PC-9 (cell line): ENCODE measurements around the gene PFKM.

Experiments
- EZH2 ChIP-seq: fragments of 200-600 bp; sonication (generic); IDR thresholded peaks from 2 replicates; pipeline ENCODE4 v1.8.0; 2017; ENCODE audit warnings: antibody characterized with exemption, low read depth
- TF ChIP-seq, protein P1 (sequence below): fragments of 200-600 bp; sonication (generic); conservative IDR thresholded peaks from 2 replicates; pipeline ENCODE4 v1.6.1; 2017; ENCODE audit warnings: mixed run types, antibody characterized with exemption, mild to moderate bottlenecking, moderate library complexity

DNA sequence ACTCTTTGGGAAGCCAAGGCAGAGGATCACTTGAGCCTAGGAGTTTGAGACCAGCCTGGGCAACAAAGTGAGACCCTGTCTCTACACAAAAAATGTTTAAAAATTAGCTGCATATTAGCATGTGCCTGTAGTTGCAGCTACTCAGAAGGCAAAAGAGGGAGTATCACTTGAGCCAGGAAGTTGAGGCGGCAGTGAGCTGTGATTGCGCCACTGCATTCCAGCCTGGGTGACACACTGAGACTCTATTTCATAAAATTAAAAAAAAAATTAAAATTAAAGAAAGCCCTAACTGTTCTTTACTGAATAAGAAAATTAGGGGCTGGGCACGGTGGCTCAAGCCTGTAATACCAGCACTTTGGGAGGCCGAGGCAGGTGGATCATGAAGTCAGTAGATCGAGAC is 40.3 kb upstream of the PFKM start:
- TF ChIP-seq EZH2: no peak
- TF ChIP-seq, protein P1, sequence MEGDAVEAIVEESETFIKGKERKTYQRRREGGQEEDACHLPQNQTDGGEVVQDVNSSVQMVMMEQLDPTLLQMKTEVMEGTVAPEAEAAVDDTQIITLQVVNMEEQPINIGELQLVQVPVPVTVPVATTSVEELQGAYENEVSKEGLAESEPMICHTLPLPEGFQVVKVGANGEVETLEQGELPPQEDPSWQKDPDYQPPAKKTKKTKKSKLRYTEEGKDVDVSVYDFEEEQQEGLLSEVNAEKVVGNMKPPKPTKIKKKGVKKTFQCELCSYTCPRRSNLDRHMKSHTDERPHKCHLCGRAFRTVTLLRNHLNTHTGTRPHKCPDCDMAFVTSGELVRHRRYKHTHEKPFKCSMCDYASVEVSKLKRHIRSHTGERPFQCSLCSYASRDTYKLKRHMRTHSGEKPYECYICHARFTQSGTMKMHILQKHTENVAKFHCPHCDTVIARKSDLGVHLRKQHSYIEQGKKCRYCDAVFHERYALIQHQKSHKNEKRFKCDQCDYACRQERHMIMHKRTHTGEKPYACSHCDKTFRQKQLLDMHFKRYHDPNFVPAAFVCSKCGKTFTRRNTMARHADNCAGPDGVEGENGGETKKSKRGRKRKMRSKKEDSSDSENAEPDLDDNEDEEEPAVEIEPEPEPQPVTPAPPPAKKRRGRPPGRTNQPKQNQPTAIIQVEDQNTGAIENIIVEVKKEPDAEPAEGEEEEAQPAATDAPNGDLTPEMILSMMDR: no peak
